Liver (tissue), 9 donors: Measurements from ENCODE around the gene TTC24. TPM values are rescaled to one million over a fixed set of nuclear protein-coding genes. Genes with fewer than 3 reads are reported as not detected.

Experiments
- DNase-seq: peaks from one replicate; pipeline ENCODE4 v3.0.0-alpha.2; 2017; ENCODE audit warnings: low spot score
- H3K27ac ChIP-seq, 2 donors: one replicate each; pipeline ENCODE4 v1.7.0; 2013; ENCODE audit warnings: inconsistent platforms in 2 of 2, low read length in 2 of 2, control low read depth in 1 of 2, low read depth in 1 of 2, mild to moderate bottlenecking in 1 of 2
- H3K27me3 ChIP-seq, 4 donors: one replicate each; pipeline versions ENCODE4 v1.6.1 to v1.7.0; 2013; ENCODE audit warnings: low read length in 3 of 4, inconsistent platforms in 1 of 4, mild to moderate bottlenecking in 1 of 4, moderate library complexity in 1 of 4; ENCODE audit not compliant: control insufficient read depth in 4 of 4, insufficient read depth in 4 of 4
- H3K36me3 ChIP-seq, 4 donors: one replicate each; pipeline versions ENCODE4 v1.6.1 to v1.7.0; 2013; ENCODE audit warnings: low read length in 3 of 4, mild to moderate bottlenecking in 3 of 4, low read depth in 1 of 4, moderate library complexity in 1 of 4; ENCODE audit not compliant: control insufficient read depth in 4 of 4, insufficient read depth in 3 of 4
- H3K4me1 ChIP-seq, 4 donors: one replicate each; pipeline versions ENCODE4 v1.6.1 to v1.7.0; 2013; ENCODE audit warnings: low read length in 3 of 4, mild to moderate bottlenecking in 3 of 4, moderate library complexity in 1 of 4; ENCODE audit not compliant: control insufficient read depth in 4 of 4, insufficient read depth in 4 of 4
- H3K4me3 ChIP-seq, 3 donors: one replicate each; pipeline versions ENCODE4 v1.6.1 to v1.7.0; 2013; ENCODE audit warnings: low read length in 3 of 3, control low read depth in 1 of 3, low read depth in 1 of 3, mild to moderate bottlenecking in 1 of 3
- H3K9ac ChIP-seq, 2 donors: one replicate each; pipeline ENCODE4 v1.7.0; 2013; ENCODE audit warnings: low read length in 2 of 2, mild to moderate bottlenecking in 2 of 2, moderate library complexity in 2 of 2, control low read depth in 1 of 2, low read depth in 1 of 2
- H3K9me3 ChIP-seq, 4 donors: one replicate each; pipeline versions ENCODE4 v1.6.1 to v1.7.0; 2013; ENCODE audit warnings: low read length in 3 of 4; ENCODE audit not compliant: control insufficient read depth in 4 of 4
- ATF3 ChIP-seq: IDR thresholded peaks from 2 replicates; pipeline ENCODE4 v1.6.1; 2016; ENCODE audit warnings: antibody characterized with exemption
- EGR1 ChIP-seq, 2 donors: IDR thresholded peaks; 2 replicates each; pipeline ENCODE4 v1.6.1; 2016 to 2018; ENCODE audit warnings: antibody characterized with exemption in 2 of 2, low read depth in 2 of 2
- FOXA1 ChIP-seq: IDR thresholded peaks from 2 replicates; pipeline ENCODE4 v1.6.1; 2016; ENCODE audit warnings: antibody characterized with exemption
- FOXA2 ChIP-seq: IDR thresholded peaks from 2 replicates; pipeline ENCODE4 v1.6.1; 2016; ENCODE audit warnings: antibody characterized with exemption
- GABPA ChIP-seq, 2 donors: IDR thresholded peaks in 1 of 2; conservative IDR thresholded peaks in 1 of 2; 2 replicates each; pipeline ENCODE4 v1.6.1; 2016; ENCODE audit warnings: antibody characterized with exemption in 2 of 2, mild to moderate bottlenecking in 1 of 2, moderate library complexity in 1 of 2
- HNF4G ChIP-seq: IDR thresholded peaks from 2 replicates; pipeline ENCODE4 v1.6.1; 2016; ENCODE audit warnings: antibody characterized with exemption
- MAX ChIP-seq: IDR thresholded peaks from 2 replicates; pipeline ENCODE4 v1.6.1; 2016; ENCODE audit warnings: antibody characterized with exemption
- RAD21 ChIP-seq, 2 donors: IDR thresholded peaks; 2 replicates each; pipeline ENCODE4 v1.6.1; 2016; ENCODE audit warnings: antibody characterized with exemption in 2 of 2, mild to moderate bottlenecking in 2 of 2
- REST ChIP-seq: IDR thresholded peaks from 2 replicates; pipeline ENCODE4 v1.6.1; 2016; ENCODE audit warnings: antibody characterized with exemption, mild to moderate bottlenecking
- RXRA ChIP-seq, 2 donors: IDR thresholded peaks; 2 replicates each; pipeline ENCODE4 v1.6.1; 2017 to 2018; ENCODE audit warnings: antibody characterized with exemption in 2 of 2, mild to moderate bottlenecking in 1 of 2
- SP1 ChIP-seq: IDR thresholded peaks from 2 replicates; pipeline ENCODE4 v1.6.1; 2018; ENCODE audit warnings: antibody characterized with exemption, mild to moderate bottlenecking
- TAF1 ChIP-seq: conservative IDR thresholded peaks from 2 replicates; pipeline ENCODE4 v1.6.1; 2016; ENCODE audit warnings: antibody characterized with exemption, mild to moderate bottlenecking
- YY1 ChIP-seq: IDR thresholded peaks from 2 replicates; pipeline ENCODE4 v1.6.1; 2016; ENCODE audit warnings: antibody characterized with exemption, mild to moderate bottlenecking
- ZBTB33 ChIP-seq: IDR thresholded peaks from 2 replicates; pipeline ENCODE4 v1.6.1; 2016; ENCODE audit warnings: antibody characterized with exemption
- WGBS: extraction: QIAGEN DNeasy Blood & Tissue Kit; methylation state at CpG from one replicate; pipeline ENCODE4 v1.1.7; 2013; 5-methylcytosine and 5-hydroxymethylcytosine counted together
- polyA plus RNA-seq, 2 donors: library from polyadenylated mRNA; stranded (reverse) in 1 of 2; unstranded in 1 of 2; fragments of 200-250 nt in 1 of 2; fragments of >200 nt in 1 of 2; fragmentation: Nextera tagmentation in 1 of 2; extraction: Ambion mirVana in 1 of 2; gene quantifications; one replicate each; pipeline versions ENCODE4 v1.2.1 to v1.2.3, GENCODE V29; 2013 to 2015
- total RNA-seq, 2 donors: library from RNA; depleted of rRNA; stranded (reverse); fragments of >200 nt; gene quantifications; one replicate each; pipeline ENCODE4 v1.2.3, GENCODE V29; 2014
- donor health status: healthy.
- donor health status: healthy.
- donor health status: healthy.
- donor health status: healthy.
- donor health status: healthy.

TTC24 gene
- total and polyA plus RNA-seq, 4 donors = 0.08 to 0.14 (median 0.10) TPM; not detected in 1

GRCh38 chr1:156601122-156601830 lies 21.8 kb downstream of the TTC24 start, which contains the start of gene GPATCH4:
Gene GPATCH4 (minus strand): TSS chr1:156601479.
- peaks cover 2 to 20% (median 6%) of the 10 kb centered on the region in 4 donors for H3K36me3 ChIP-seq
- H3K9ac ChIP-seq = peak within 1 kb of the TSS; percentile 21 to 77
- peak; percentile 44 for TF ChIP-seq TAF1
- TF ChIP-seq MAX = peak; percentile 99
- TF ChIP-seq FOXA2 = no peak
- TF ChIP-seq RAD21 (IDR thresholded peaks at IDR 0.05) = peak in 1 of 2 donors; percentile 36
- no peak for TF ChIP-seq RXRA (IDR thresholded peaks at IDR 0.05)
- TF ChIP-seq EGR1 (IDR thresholded peaks at IDR 0.05; ENCODE audit: low read depth in 2 of 2) = no peak
- TF ChIP-seq GABPA (IDR thresholded peaks at IDR 0.05 in 1 of 2, conservative IDR thresholded peaks at IDR 0.05 in 1 of 2) = peak; percentile 63 to 87
- TF ChIP-seq ATF3 = peak; percentile 36
- TF ChIP-seq ZBTB33 = peak; percentile 40
- peak; percentile 63 for TF ChIP-seq REST
- peak; percentile 99 for TF ChIP-seq YY1
- H3K9me3 ChIP-seq = no peaks in the 10 kb centered on the region
- DNase-seq = peak; percentile 62
- H3K4me3 ChIP-seq = peak within 1 kb of the TSS; percentile 65 to 80 (median 79)
- H3K27ac ChIP-seq = peak within 1 kb of the TSS; percentile 42 to 54
- no peaks in the 10 kb centered on the region for H3K27me3 ChIP-seq
- WGBS = under 1% methylated on average over 35 of the region's 35 CpGs
- H3K4me1 ChIP-seq = peaks cover 5 to 16% (median 11%) of the 10 kb centered on the region in 4 donors

GRCh38 chr1:156601892-156602291 lies 22.4 kb downstream of the TTC24 start:
- H3K27me3 ChIP-seq = no peaks in the 10 kb centered on the region
- peak overlapping the region in 1 of 2 donors; percentile 54 for H3K27ac ChIP-seq
- no peaks in the 10 kb centered on the region for H3K9me3 ChIP-seq
- peak overlapping the region in 2 of 3 donors; percentile 65 to 79 for H3K4me3 ChIP-seq
- peaks cover 5 to 16% (median 11%) of the 10 kb centered on the region in 4 donors for H3K4me1 ChIP-seq
- 78% methylated on average over 12 of the region's 12 CpGs for WGBS
- peaks cover 2 to 14% (median 5%) of the 10 kb centered on the region in 4 donors for H3K36me3 ChIP-seq
- no peak for TF ChIP-seq SP1
- TF ChIP-seq FOXA1 = no peak
- no peak for TF ChIP-seq MAX
- no peak for TF ChIP-seq HNF4G
- TF ChIP-seq FOXA2 = no peak
- TF ChIP-seq EGR1 (IDR thresholded peaks at IDR 0.05; ENCODE audit: low read depth in 2 of 2) = no peak
- no peak for TF ChIP-seq REST
- TF ChIP-seq RXRA (IDR thresholded peaks at IDR 0.05) = no peak
- peak overlapping the region in 1 of 2 donors; percentile 77 for H3K9ac ChIP-seq
- no peak for DNase-seq
